Measurements from ENCODE around the gene CD83.
"Not testable (repeated sequence)": the region's sequence is repeated elsewhere in the genome, so short reads cannot be mapped to it uniquely, and the experiment has no call there.

The CD83 gene

GRCh38 chr6:14117158-14118090, at the start of gene CD83:
TSS of gene CD83 (plus strand) at chr6:14117772. CDS start at chr6:14117812, 40 bp downstream.
- no peak for DNase-seq (ENCODE audit: low read depth)

- peak; percentile 78 for DNase-seq (ENCODE audit: low read depth)
Measured at GRCh38 chr6:14068133-14068532, 49.4 kb upstream of the CD83 start.

GRCh38 chr6:14068623-14069022, 48.9 kb upstream of the CD83 start:
- DNase-seq (ENCODE audit: low read depth): no peak

- no peak for DNase-seq (ENCODE audit: low read depth)
Measured at GRCh38 chr6:14070457-14070856, 47.1 kb upstream of the CD83 start.

GRCh38 chr6:14072084-14072483, 45.5 kb upstream of the CD83 start:
- no peak for DNase-seq (ENCODE audit: low read depth)

GRCh38 chr6:14073561-14074354, 43.8 kb upstream of the CD83 start:
- DNase-seq (ENCODE audit: low read depth): not testable (repeated sequence)

GRCh38 chr6:14074476-14075094, 43.0 kb upstream of the CD83 start:
- DNase-seq (ENCODE audit: low read depth): no peak

- no peak for DNase-seq (ENCODE audit: low read depth)
Measured at GRCh38 chr6:14075095-14075503, 42.5 kb upstream of the CD83 start.

- DNase-seq (ENCODE audit: low read depth): no peak
Measured at GRCh38 chr6:14077193-14077867, 40.2 kb upstream of the CD83 start.

- no peak for DNase-seq (ENCODE audit: low read depth)
Measured at GRCh38 chr6:14079433-14079832, 38.1 kb upstream of the CD83 start.

- DNase-seq (ENCODE audit: low read depth): no peak
Measured at GRCh38 chr6:14079971-14080370, 37.6 kb upstream of the CD83 start.

- no peak for DNase-seq (ENCODE audit: low read depth)
Measured at GRCh38 chr6:14081126-14081525, 36.4 kb upstream of the CD83 start.

GRCh38 chr6:14082771-14083170, 34.8 kb upstream of the CD83 start:
- no peak for DNase-seq (ENCODE audit: low read depth)

- no peak for DNase-seq (ENCODE audit: low read depth)
Measured at GRCh38 chr6:14083262-14083661, 34.3 kb upstream of the CD83 start.

- DNase-seq (ENCODE audit: low read depth): no peak
Measured at GRCh38 chr6:14083751-14084150, 33.8 kb upstream of the CD83 start.

GRCh38 chr6:14084388-14084787, 33.2 kb upstream of the CD83 start:
- no peak for DNase-seq (ENCODE audit: low read depth)

- DNase-seq (ENCODE audit: low read depth): no peak
Measured at GRCh38 chr6:14085176-14085787, 32.3 kb upstream of the CD83 start.

- DNase-seq (ENCODE audit: low read depth): no peak
Measured at GRCh38 chr6:14086701-14087100, 30.9 kb upstream of the CD83 start.

- DNase-seq (ENCODE audit: low read depth): no peak
Measured at GRCh38 chr6:14088600-14089192, 28.9 kb upstream of the CD83 start.

- no peak for DNase-seq (ENCODE audit: low read depth)
Measured at GRCh38 chr6:14089224-14089623, 28.3 kb upstream of the CD83 start.

GRCh38 chr6:14091339-14091978, 26.1 kb upstream of the CD83 start:
- no peak for DNase-seq (ENCODE audit: low read depth)

Measured in HS-5 (cell line).